GDM1 (cell line): ENCODE measurements around the gene EZH1.
A peak's percentile ranks its signal among the peaks of the same experiment; 100 is the strongest.
"Not testable (repeated sequence)": the region's sequence is repeated elsewhere in the genome, so short reads cannot be mapped to it uniquely, and the experiment has no call there.

Experiments used
- DNase-seq: peaks from one replicate; lab custom pipeline; 2025; lab: John Stamatoyannopoulos, UW

The EZH1 gene

GRCh38 chr17:42772945-42773289 lies 28.1 kb upstream of the EZH1 start:
- no peak for DNase-seq

- DNase-seq = not testable (repeated sequence)
These were observed 25.1 kb upstream of the EZH1 start for GRCh38 chr17:42769964-42770363.

- DNase-seq = not testable (repeated sequence)
These were observed 23.2 kb upstream of the EZH1 start for GRCh38 chr17:42768006-42768405.

GRCh38 chr17:42767512-42767911 lies 22.7 kb upstream of the EZH1 start:
- no peak for DNase-seq

- no peak for DNase-seq
These were observed 21.3 kb upstream of the EZH1 start for GRCh38 chr17:42766124-42766523.

GRCh38 chr17:42761638-42762037 lies 16.8 kb upstream of the EZH1 start:
- DNase-seq = no peak

- no peak for DNase-seq
These were observed 16.1 kb upstream of the EZH1 start, which contains the start of gene RAMP2 for GRCh38 chr17:42760652-42761581. Gene RAMP2 (plus strand): TSS chr17:42761227. CDS start chr17:42761262, 35 bp downstream.

- no peak for DNase-seq
These were observed 15.3 kb upstream of the EZH1 start for GRCh38 chr17:42759982-42760651.

- DNase-seq = no peak
These were observed 9.9 kb upstream of the EZH1 start for GRCh38 chr17:42754782-42755181.

GRCh38 chr17:42751628-42752027 lies 6.8 kb upstream of the EZH1 start:
- DNase-seq = no peak

GRCh38 chr17:42750739-42751344 lies 6.0 kb upstream of the EZH1 start:
- peak; percentile 71 for DNase-seq

GRCh38 chr17:42748908-42749798 lies 4.3 kb upstream of the EZH1 start:
- DNase-seq = no peak

GRCh38 chr17:42748202-42748907 lies 3.5 kb upstream of the EZH1 start:
- DNase-seq = no peak

- peak; percentile 67 for DNase-seq
These were observed 496 bp downstream of the EZH1 start for GRCh38 chr17:42744283-42744805.

GRCh38 chr17:42743595-42744282 lies 1.1 kb downstream of the EZH1 start:
- no peak for DNase-seq

- not testable (repeated sequence) for DNase-seq
These were observed 1.9 kb downstream of the EZH1 start for GRCh38 chr17:42742916-42743315.

- no peak for DNase-seq
These were observed 4.1 kb downstream of the EZH1 start for GRCh38 chr17:42740699-42741098.

GRCh38 chr17:42725143-42725542 lies 19.7 kb downstream of the EZH1 start:
- DNase-seq = no peak

GRCh38 chr17:42723636-42724035 lies 21.2 kb downstream of the EZH1 start:
- no peak for DNase-seq

- DNase-seq = peak; percentile 15
These were observed 23.8 kb downstream of the EZH1 start for GRCh38 chr17:42720996-42721583.
